Stimulated activated CD4-positive, alpha-beta T cell treated with anti-CD3 and anti-CD28 coated beads, Interleukin-1b, Interleukin-23, amount 100 ng/mL, for 48 hours (primary cell): ENCODE measurements around the gene CCDC188.

Experiments used
- DNase-seq: peaks from one replicate; pipeline ENCODE4 v3.0.0-alpha.2; 2020

Gene CCDC188

GRCh38 chr22:20147237-20147988 lies 3.4 kb downstream of the CCDC188 start:
- no peak for DNase-seq

GRCh38 chr22:20146777-20147176 lies 4.1 kb downstream of the CCDC188 start:
- no peak for DNase-seq

GRCh38 chr22:20145832-20146223 lies 5.0 kb downstream of the CCDC188 start:
- no peak for DNase-seq

- no peak for DNase-seq
Measured at GRCh38 chr22:20145206-20145831, 5.5 kb downstream of the CCDC188 start.

- no peak for DNase-seq
Measured at GRCh38 chr22:20143883-20144665, 6.8 kb downstream of the CCDC188 start.

GRCh38 chr22:20142711-20143621 lies 7.9 kb downstream of the CCDC188 start:
- DNase-seq: no peak

GRCh38 chr22:20141186-20142077 lies 9.4 kb downstream of the CCDC188 start:
- DNase-seq: no peak

GRCh38 chr22:20140521-20140964 lies 10.3 kb downstream of the CCDC188 start:
- DNase-seq: no peak

GRCh38 chr22:20140107-20140445 lies 10.8 kb downstream of the CCDC188 start:
- no peak for DNase-seq

GRCh38 chr22:20139391-20140106 lies 11.3 kb downstream of the CCDC188 start:
- no peak for DNase-seq

- no peak for DNase-seq
Measured at GRCh38 chr22:20138868-20139267, 12.0 kb downstream of the CCDC188 start.

- no peak for DNase-seq
Measured at GRCh38 chr22:20138417-20138738, 12.5 kb downstream of the CCDC188 start.

- DNase-seq: no peak
Measured at GRCh38 chr22:20137671-20138416, 13.0 kb downstream of the CCDC188 start.

- DNase-seq: no peak
Measured at GRCh38 chr22:20137113-20137512, 13.7 kb downstream of the CCDC188 start.

- no peak for DNase-seq
Measured at GRCh38 chr22:20136603-20136873, 14.3 kb downstream of the CCDC188 start.

- no peak for DNase-seq
Measured at GRCh38 chr22:20135806-20136602, 14.9 kb downstream of the CCDC188 start.

- DNase-seq: no peak
Measured at GRCh38 chr22:20135265-20135664, 15.6 kb downstream of the CCDC188 start.

- no peak for DNase-seq
Measured at GRCh38 chr22:20133930-20134549, 16.8 kb downstream of the CCDC188 start.

- no peak for DNase-seq
Measured at GRCh38 chr22:20132686-20133246, 18.1 kb downstream of the CCDC188 start.
